HG02884 (cell line): ENCODE measurements around the gene CCDC197.
A peak's percentile ranks its signal among the peaks of the same experiment; 100 is the strongest.

Source experiments
- ATAC-seq: cut with Tn5 transposase; IDR thresholded peaks from one replicate; pipeline ENCODE4 v1.9.1; 2021; ENCODE audit warnings: mild to moderate bottlenecking, moderate library complexity; ENCODE audit not compliant: unreplicated experiment

Gene CCDC197

DNA sequence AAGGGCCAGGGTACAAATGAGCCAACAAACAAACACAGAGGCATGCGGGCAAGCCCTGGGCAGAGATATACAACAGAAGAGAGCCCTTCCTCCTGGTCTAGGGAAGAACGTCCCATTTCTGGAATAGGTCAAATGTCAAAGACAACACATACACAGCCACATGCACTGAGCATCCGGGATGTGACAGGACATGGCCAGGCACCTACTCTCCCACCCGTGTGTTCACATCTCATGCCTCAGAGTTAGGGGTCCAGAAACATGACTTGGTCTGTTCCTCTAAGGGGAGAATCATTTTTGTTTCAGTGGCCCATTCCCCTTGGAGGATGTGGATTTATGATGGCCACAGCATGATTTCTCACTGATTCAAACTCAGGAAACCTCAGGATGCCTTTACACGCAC lies 19.9 kb upstream of the CCDC197 start:
- ATAC-seq: no peak

DNA sequence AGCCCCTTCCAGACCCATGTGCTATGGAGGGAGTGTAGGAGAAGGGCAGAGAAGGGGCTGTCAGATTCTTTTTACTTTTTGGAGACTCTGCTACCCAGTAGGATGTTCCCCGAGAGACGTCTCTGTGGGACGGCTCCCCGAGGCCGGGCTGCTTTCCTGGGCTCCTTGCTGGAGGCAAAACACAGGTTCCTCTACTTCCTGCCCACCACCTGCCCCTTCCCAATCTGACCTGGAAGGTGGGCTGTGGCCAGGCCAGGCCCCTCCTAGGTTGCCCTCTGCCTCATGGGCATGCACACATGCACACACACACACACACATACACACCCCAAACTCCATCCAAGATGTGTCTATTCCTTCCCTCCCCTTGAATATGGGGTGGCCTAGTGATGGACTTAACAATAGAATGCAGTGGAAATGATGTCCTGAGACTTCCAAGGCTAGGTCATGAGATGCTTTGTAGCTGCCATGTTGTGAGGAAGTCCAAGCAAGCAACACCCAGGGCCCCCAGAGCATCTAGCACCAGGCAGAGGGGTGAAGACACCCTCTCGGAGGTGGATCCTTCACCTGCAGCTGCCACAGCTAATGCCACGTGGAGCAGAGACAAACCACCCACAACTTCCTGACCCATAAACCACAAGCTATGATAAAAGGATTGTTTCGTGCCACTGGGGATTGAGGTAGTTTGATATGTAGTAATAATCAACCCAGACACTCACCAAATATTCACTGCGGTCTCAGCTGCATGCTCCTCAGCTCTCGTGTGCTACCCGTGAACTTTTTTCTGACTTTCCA lies 19.1 kb upstream of the CCDC197 start:
- ATAC-seq: peak; percentile 33

DNA sequence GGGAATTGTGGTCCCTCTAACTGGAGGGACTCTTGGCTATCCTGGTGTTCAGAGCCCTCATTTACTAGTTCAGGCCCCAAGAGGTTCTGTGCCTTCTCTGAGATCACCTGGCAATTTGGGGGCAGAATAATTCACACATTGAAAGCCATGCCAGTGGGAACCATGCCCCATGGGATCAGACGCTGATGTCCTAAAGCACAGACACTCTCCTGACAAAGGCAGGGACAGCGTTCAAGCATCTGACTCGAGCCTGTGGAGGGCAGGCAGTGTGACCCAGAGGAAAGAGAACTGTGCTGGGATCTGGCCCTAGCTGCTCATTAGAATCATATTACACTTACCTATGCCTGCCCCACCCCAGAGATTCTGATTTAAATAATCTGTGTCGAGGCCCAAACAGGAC lies 18.4 kb upstream of the CCDC197 start:
- no peak for ATAC-seq

DNA sequence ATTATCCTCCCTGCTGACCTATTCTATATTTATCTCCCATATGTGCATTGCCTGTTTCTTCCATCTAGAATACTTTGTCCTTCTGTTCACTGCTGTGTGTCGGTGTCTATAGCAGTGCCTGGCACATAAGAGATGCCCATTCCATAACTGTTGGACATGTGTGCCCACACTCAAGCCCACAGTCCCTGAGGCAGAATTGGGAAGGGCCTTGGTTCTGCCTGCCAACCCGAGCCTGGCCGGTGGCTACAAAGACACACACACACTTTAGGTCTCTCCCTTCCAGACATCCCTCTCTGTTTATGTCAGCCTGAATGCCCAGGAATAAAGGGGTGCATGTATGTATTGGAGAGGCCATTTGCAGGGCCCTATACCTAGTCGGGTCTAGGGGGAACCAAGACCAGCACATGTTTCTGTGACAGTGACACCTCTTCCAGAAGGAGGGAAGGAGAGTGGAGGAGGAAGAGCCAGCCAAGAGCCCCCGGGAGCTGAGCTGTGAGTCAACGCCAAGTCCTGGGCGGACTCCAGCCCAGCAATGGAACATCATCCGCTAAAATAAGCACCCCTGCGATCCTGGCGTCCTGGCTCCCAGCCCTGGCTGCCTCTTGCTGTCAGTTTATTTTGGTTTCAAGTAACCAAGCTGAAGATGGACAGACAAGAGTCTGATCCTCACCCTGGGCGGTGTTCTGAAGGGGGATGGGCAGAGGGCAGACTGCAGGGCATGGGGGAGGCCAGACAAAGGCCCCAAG lies 16.5 kb upstream of the CCDC197 start:
- no peak for ATAC-seq

DNA sequence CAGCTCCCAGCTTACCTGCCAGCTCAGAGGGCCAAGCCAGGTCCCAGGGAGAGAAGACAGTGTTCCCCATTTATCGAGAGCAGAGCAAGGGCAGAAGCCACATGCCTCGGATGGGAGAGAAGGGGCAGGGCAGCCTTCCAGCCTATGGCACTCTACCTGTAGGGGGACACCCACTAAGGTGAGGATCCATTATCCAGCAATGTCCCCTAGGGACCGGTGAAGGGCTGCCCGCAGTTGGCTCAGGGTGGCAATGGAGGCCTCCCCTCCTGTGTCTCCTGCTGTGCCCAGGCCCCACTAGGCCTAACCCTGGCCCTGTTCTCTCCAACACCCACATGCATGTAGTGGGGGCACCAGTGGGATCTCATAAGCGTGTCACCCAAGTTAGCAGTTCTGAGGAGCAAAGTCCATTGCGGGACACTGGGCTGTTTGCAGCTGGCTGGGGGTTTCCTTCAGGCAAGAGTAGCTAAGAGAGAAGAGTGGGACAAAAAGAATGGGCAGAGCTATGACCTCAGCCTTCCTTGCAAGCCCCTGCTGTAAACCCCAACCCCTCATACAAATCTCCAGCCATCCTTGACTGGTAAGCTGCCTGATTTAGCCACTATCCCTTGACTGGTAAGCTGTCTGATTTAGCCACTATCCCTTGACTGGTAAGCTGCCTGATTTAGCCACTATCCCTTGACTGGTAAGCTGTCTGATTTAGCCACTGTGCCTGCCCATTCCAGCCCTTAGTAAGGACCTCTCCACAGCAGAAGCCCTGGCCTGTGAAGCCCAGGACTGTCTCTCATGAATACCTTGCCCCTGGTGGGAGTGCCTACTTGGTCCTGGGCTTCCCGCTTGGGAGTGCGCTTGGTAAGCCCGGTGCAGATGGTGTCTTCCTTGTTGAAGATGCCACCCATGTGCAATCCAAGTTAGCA lies 15.5 kb upstream of the CCDC197 start:
- ATAC-seq: no peak

DNA sequence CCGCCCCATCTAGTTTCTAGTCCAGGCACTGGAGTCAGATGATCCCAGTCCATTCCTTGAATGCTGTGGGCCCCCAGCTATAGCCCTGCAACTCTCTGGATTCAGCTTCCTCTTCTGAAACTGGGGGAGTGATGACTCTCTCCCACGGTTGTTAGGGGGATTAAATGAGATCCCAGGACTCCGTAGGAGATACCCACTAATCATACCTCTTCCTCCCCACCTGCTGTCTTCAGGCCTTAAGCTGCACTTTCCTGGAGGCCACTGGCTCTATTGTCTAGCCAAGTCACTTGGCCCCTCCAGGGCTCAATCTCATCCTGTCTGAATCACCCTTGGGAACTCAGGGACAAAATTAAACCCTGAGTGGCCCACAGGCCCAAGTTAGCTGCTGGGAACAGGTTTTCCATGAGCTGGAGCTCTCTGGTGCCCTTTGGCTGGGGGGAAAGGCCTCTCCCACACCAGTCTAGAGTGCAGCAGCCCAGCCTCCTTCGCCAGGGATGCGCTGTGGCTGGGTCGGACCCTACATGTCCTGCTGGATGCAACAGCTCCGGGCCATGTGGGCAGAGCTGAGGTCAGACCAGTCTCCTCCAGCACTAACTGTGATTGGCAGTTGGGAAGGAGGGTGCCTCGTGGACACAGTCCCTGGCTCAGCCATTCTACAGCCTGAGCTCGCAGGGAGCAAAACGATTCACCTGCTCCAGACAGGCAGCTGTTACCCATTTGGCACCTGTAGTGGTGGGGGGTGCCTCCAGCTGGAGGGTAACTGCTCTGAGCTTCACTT lies 14.7 kb upstream of the CCDC197 start:
- no peak for ATAC-seq

DNA sequence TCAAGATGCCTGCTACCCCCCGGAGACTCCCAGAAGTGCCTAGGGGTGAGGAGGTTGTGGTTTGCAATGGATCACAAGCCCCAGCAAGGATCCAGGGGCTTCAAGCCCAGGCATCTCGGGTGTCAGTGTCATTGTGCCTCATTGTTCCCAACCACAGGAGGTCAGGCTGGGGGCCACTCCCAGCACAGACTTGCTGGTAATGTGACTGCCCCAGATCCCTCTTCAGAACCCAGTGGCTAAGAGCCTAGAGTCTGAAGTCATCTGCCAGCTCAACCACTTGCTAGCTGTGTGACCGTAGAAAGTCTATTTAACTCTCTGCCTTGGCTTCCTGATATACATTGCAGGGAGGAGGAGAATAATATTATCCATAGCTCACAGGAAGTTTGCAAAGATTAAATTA lies 13.0 kb upstream of the CCDC197 start:
- no peak for ATAC-seq

DNA sequence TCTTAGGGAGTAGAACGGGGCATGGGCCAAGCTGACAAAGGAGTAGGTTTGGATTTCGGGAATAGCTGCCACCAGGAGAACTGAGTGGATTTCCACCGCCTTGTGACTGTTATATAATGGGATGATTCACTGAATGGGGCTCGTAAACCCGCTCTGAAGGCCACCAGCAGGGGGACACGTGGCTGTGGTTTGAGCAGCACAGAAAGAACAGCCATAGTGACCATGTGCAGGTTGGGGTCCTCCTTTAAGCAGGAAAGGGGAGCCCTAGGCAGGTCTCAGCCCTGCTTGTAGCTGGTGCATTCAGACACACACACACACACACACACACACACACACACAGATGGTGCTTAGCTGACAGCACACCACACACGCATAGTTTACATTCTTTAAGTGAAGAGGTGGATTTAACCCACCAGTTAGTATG lies 12.1 kb upstream of the CCDC197 start:
- ATAC-seq: no peak

DNA sequence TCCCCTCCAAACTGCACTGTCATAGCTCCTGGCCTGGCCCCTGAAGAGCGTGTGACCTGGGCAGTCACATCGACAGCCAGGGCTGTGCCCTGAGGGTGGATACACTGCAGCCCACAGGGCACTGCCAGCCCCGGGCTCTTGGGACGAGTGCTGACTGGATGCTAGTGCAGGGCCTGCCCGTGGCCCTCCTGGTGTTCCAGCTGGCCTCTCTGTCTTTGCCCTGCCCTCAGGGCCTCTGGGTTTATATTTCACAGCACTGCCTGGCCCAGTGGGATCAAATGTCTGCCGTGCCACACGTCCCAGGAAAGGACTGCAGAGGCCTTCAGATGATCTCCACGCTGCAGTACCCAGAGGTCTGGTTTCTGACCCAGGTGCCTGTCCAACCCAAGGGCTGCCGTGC lies 10.1 kb upstream of the CCDC197 start:
- ATAC-seq: no peak

DNA sequence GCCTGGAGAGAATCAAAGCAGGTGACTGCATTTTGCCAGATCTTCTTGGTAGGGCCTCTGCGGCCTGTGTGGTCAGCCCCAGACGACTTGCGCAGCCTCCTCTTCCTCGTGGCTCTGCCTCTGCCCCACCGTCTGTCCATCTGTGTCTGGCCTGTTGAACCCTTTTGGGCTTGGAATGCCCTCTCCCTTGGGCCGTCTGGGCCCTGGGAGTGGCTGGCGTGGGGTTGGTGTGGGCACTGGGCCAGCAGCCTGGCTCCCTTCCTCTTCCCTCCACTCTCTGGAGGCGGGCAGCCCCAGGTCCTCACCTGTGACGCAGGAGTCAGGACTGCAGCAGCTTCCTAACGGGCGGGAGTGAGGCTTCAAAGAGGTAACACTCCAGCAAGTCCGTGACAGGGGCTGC lies 9.7 kb upstream of the CCDC197 start:
- no peak for ATAC-seq

DNA sequence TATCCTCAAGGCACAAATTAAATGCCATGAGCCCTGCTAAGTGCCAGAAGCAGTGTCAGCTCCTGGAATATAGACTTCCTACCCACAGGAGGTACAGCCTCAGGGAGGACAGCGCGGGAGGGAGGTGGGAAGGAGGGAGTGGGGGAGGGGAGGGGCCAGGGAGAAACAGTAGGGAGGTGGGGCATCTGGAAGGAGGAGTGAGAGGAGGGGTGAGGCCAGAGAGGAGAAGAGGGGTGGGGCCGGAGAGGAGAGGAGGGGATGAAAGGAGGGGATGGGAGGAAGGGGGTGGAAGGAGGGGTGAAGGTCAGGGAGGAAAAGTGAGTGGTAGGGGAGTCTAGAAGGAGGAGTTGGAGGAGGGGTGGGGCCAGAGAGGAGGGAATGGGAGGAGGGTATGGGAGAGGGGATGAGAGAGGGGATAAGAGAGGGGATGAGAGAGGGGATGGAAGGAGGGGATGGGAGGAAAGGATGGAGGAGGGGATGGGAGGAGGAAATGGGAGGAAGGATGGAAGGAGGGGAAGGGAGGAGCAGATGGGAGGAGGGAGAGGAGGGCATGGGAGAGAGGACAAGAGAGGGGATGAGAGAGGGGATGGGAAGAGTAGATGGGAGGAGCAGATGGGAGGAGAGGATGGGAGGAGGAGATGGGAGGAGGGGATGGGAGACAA lies 9.2 kb upstream of the CCDC197 start:
- ATAC-seq: no peak

DNA sequence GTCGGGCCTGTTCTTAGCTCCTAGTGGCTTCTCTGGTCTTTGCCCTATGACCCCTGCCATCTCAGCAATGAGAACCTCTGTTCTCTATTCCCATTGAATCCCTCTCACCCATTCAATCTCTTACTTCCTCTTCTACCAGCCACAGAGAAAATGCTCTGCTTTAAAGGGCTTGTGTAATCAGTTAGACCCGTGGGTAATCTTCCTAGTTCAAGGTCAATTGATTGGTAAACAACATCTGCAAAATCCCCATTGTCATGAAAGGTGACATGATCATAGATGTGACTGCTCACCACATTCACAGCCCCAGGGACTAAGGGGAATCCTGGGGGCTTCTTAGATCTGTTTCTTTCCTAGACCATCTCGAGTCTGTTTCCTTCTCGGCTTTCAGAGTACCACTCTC lies 7.2 kb upstream of the CCDC197 start:
- ATAC-seq: no peak

DNA sequence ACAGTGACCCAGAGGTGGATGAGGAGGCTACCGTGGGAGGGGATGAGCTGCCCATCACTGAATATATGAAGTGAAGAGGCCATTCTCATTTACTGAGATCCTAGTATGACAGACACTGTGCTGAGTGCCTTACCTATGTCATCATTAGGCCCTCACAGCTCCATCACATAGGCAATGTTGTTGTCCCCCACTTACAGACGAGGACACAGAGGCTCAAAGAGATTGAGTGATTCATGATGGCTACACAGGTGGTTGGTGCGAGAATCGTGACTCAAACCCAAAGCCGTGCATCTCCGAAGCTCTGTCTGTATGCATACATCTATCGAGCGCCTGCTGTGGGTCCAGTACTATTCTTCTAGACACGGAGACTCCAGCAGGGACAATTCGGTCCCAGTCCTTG lies 5.9 kb upstream of the CCDC197 start:
- ATAC-seq: no peak

DNA sequence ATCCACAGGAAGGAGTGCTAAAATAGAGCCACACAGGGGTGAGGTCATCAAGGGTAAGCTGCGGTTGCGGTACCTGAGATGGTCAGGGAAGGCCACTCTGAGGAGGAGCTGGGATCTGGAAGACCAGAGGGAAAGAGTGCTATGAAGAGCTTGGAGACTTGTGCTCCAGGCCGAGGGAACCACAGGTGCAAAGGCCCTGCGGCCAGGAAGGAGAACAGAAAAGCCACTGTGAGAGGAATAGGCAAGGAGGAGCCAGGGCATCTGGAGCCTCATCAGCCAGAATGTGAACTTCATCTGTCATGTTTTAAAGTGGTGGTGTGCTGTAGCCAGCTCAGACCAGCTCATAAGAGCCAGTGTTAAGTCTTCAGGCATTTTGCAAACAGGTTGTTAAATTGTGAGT lies 5.5 kb upstream of the CCDC197 start:
- ATAC-seq: no peak

DNA sequence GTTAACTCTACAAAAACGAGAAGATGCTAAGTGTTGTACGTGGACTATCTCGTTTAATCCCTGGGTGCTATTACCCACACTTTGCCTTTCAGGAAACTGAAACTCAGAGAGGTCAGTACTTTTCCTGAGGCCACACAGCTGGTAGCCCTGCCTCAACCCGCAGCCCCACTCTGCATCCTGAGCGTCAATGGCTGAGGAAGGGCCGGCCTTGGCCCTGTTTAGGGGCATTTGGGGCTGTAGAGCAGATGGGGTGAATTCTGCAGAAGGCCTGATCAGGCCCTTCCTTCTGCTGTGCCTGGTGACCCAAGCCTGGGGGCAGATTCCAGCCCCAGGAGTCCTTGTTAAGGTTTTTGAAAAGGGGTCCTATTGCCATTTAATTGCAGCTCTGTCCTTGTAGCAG lies 3.7 kb upstream of the CCDC197 start:
- ATAC-seq: no peak

DNA sequence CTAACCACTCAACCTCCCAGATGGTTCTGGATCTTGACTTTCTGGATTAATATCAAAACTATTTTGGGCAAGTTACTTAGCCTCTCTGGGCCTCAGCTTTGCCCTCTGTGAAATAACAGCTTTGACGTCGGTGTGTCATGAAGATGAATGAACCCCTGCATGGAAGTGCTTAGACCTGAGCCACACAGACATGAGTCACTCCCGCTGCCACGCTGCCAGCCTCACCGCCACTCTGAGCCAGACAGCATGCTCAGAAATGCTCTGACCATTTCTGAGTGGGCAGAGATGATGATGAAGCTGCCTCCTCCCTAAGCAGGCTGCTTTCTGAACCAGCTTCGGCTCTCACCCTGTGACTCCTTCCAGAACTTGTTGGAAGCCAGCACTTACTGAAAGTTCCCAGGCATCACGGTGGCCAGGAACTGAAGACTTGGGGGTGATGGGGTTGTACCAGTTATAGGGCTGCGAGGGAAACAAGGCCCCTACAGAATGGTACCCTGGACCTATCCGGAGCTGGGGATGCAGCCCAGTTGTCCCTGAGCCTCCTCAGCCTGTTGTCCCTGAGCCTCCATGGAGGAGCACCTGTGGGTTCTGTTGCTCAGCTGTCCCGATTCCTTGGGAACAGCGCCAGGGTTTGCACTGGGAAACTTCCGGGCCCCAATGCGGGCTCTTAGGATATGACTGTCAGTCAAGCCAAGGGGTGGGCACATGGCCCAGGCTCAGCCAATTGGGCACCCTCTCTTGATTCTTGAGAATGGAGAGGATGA lies 2.0 kb upstream of the CCDC197 start:
- no peak for ATAC-seq

DNA sequence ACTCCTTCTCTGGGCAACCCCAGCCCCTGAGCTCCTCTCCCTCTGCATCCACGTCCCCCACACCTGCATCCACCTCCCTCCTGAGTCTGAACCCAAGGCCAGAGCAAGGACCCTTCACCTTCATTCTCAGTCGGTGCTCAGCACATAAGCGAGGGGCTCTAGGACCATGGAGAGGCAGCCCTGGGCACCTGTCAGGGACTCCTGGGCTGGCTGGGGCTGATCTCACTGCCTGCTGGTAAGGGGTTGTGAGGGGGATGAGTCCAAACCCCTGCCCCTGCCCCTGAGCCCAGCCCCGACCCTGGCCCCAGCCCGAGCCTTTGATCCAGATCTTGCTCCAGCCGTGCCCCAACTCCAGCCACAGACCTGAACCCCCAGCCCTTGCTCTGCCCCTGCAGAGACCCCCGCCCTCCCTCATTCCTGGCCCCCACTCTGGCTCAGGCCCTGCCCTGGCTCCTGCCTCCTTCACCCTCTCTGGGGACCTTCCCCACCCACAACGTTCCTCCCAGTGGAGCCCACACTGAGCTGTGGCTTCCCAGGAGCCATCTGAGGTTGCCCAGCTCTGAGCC lies 888 bp upstream of the CCDC197 start:
- ATAC-seq: no peak

DNA sequence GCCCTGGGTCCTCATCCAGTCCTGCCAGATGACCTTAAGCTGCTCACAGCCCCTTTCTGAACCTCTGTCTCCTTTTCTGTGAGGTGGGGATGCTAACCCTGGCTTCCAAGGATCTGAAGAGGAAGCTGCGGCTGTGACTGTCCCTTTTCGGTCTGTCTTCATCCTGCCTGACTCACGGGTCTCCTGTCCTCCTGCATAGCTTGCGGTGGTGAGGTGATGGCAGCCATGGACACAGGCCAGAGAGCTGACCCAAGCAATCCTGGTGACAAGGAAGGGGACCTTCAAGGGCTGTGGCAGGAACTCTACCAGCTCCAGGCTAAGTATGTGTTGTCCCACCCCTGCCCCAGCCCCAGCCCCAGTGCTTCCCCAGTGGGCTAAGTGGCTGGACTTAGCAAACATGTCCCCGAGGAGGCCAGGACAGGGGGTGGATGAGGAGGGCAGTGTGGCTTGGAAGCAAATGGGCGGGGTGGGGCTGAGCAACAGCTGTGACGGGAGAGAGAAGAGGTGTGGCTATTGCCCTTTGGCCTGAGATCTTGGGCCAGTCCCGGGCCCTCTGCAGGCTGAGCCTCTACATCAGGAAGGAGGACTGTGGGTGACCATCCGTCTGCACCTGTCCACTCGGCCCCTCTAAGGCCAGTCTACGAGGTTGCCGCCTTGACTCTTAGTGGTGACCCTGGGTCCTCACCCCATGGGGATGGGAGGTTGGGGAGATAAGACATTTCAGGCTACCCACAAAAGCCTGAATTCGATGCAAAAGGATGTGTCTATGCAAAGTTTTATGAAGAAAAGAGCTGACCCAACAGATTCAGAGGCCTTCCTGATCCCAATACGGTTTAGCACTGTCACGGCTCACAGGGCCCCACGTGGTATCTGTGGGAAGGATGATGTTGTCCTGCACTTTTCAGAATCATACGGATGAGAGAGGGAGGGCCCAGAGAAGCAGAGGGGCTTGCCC lies 1.1 kb downstream of the CCDC197 start:
- ATAC-seq: no peak
